SK-N-MC (cell line): Measurements from ENCODE around the gene THOP1.
"Not testable (repeated sequence)": the region's sequence is repeated elsewhere in the genome, so short reads cannot be mapped to it uniquely, and the experiment has no call there.

ENCODE experiments used
- DNase-seq: peaks from one replicate; pipeline ENCODE4 v3.0.0-alpha.2; 2011; ENCODE audit warnings: low read depth, low spot score
- H3K27ac ChIP-seq: fragments of 200-600 bp; sonication (generic); 2 replicates; pipeline ENCODE4 v1.5.1; 2016; ENCODE audit warnings: mixed run types
- H3K36me3 ChIP-seq: fragments of 200-600 bp; sonication (generic); 2 replicates; pipeline ENCODE4 v1.6.1; 2017; ENCODE audit warnings: antibody characterized with exemption, low read length, mixed read lengths; ENCODE audit not compliant: insufficient read depth
- H3K4me3 ChIP-seq: fragments of 200-600 bp; sonication (generic); 2 replicates; pipeline ENCODE4 v1.5.1; 2016
- H3K9ac ChIP-seq: fragments of 200-600 bp; sonication (generic); 2 replicates; pipeline ENCODE4 v1.8.0; 2017; ENCODE audit warnings: mixed run types, mixed read lengths; ENCODE audit not compliant: insufficient read length
- H3K9me3 ChIP-seq: fragments of 200-600 bp; sonication (generic); 2 replicates; pipeline ENCODE4 v1.6.1; 2017; ENCODE audit warnings: low read depth, mild to moderate bottlenecking, antibody characterized with exemption, low read length, moderate library complexity, mixed read lengths
- EZH2 ChIP-seq: fragments of 200-600 bp; sonication (generic); IDR thresholded peaks from one replicate; pipeline ENCODE4 v1.6.1; 2017; ENCODE audit warnings: antibody characterized with exemption
- FOXP2 ChIP-seq: optimal IDR thresholded peaks from 2 replicates; pipeline ENCODE3; 2011; ENCODE audit warnings: mild to moderate bottlenecking, moderate library complexity; ENCODE audit not compliant: insufficient read depth; ENCODE audit errors: extremely low read length, control extremely low read depth
- POLR2AphosphoS5 ChIP-seq: IDR thresholded peaks from 2 replicates; pipeline ENCODE4 v1.6.1; 2012; ENCODE audit warnings: mild to moderate bottlenecking, low read depth, low read length, borderline replicate concordance

THOP1 gene

GRCh38 chr19:2812414-2813234 lies 27.3 kb downstream of the THOP1 start:
- Histone ChIP-seq H3K9me3 (no peaks in the 10 kb centered on the region), H3K27ac (no peak overlapping the region), H3K4me3 (no peak overlapping the region), H3K36me3 (peaks cover 21% of the 10 kb centered on the region; the same call in 1 of the 2 replicates), H3K9ac (no peak overlapping the region)
- TF ChIP-seq FOXP2: no peak
- TF ChIP-seq POLR2AphosphoS5: no peak
- no peak for TF ChIP-seq EZH2
- no peak for DNase-seq

DNA sequence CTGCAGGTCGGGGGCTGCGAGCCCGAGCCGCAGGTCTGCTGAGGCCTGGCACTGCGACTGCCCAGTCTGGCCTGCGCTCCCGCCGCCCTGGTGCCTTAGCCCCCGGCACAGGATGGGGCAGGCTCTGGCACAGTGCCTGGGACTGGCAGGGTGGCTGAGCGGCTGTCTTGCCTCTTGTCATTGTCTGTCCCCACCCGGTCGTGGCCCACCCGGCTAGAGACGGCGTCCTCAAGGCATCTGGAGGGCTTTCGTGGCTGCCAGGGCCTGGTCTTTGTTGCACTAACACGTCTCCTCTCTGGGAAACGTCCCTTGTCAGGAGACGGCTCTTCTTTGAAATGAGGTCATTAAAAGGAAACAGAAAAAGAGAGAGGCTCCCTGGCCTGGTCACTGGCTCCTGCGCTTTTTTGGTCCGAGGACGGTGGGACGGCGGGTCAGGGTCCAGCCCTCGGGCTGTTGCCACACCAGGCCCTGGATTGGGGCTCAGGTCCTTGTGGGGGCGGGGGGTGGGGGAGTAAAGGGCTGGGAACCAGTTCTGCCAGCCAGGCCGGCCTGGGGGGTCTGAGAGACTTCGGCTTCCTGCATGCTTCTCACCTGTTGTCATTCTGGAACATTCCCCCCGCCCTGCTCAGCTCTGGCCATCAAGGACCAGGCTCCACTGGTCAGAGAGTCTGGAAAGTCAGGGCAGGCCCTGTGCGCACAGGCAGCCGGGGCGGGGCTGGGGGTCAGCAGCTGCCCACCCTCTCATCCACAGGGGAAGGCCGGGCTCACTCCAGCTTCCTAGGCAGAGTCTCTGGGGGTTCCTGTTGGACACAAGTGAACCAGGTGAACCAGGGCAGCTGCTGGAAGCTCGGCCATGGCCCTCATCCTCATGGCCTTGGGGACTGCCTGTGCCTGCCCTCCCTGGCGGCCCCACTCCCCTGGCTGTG lies 28.2 kb downstream of the THOP1 start:
- no peak for DNase-seq
- H3K36me3 ChIP-seq: peaks cover 16% of the 10 kb centered on the region; the same call in 1 of the 2 replicates
- no peak overlapping the region for H3K9ac ChIP-seq
- H3K27ac ChIP-seq: no peak overlapping the region
- no peak overlapping the region for H3K4me3 ChIP-seq
- no peak for TF ChIP-seq POLR2AphosphoS5
- TF ChIP-seq EZH2: no peak
- no peak for TF ChIP-seq FOXP2
- H3K9me3 ChIP-seq: no peaks in the 10 kb centered on the region

DNA sequence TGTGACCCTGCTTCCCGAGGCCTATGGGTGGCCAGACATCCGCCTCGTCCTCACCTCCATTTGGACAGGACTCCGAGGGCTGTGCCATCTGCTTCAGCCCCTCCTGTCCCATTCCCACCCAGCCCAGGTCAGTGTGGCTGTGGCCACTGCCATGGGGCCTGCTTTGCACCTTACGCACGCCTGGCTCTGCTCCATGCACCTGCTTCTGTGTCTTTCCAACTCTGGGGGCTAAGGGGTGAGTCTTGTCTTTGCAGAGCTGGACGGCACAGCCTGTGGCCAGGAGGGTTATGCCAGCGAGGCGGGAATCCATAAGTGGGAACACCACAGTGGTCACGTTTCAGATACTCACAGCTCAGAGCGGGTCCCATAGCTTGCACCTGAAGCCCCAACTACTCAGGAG lies 29.1 kb downstream of the THOP1 start:
- Histone ChIP-seq H3K36me3 (peaks cover 10% of the 10 kb centered on the region; the same call in 1 of the 2 replicates), H3K9ac (no peak overlapping the region), H3K4me3 (no peak overlapping the region), H3K27ac (no peak overlapping the region), H3K9me3 (no peaks in the 10 kb centered on the region)
- TF ChIP-seq EZH2: no peak
- no peak for TF ChIP-seq FOXP2
- TF ChIP-seq POLR2AphosphoS5: no peak
- no peak for DNase-seq

DNA sequence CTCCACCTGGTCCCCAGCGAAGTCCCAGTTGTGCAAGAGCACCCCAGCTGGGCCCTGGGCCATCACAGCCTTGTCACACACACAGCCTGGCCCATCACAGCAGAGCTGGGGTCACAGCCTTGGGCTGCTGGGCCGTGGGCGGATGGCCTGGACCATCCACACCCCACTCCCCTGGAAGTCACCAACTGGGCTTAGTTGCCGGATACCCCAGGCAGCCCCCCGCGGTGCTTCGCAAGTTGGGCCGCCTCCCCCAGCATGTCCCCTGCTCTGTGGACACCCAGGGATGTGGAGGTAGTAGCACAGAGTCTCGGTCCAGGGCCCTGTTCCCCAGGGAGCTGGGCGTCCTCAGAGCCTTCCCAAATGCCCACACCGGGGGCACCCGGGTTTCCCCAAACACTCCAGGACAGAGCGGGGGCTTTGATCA lies 29.9 kb downstream of the THOP1 start:
- H3K9me3 ChIP-seq: no peaks in the 10 kb centered on the region
- no peak overlapping the region for H3K4me3 ChIP-seq
- no peak for DNase-seq
- no peak overlapping the region for H3K9ac ChIP-seq
- peaks cover 6% of the 10 kb centered on the region; the same call in 1 of the 2 replicates for H3K36me3 ChIP-seq
- TF ChIP-seq EZH2: no peak
- TF ChIP-seq FOXP2: no peak
- H3K27ac ChIP-seq: no peak overlapping the region

DNA sequence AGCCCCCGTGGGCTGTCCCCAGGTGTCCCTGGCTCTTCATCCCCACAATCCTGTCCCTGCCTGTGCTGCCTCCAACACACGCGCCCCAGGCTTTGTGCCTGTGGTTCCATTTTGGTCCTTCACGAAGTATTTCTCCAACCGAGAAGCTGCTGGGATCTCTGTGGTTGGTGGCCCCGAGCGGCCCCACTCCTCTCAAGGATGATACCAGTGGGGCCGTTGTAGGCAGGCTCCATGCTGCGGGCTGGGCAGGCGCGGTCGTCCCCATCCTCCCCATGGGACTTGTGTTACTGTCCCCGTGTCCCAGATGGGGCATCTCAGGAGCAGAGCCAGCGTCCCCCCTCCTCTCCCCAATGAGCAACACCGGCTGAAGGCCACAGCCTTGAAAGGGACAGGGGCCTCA lies 30.6 kb downstream of the THOP1 start:
- Histone ChIP-seq H3K36me3 (peaks cover 1% of the 10 kb centered on the region; the same call in 1 of the 2 replicates), H3K4me3 (no peak overlapping the region), H3K9ac (no peak overlapping the region), H3K9me3 (no peaks in the 10 kb centered on the region), H3K27ac (no peak overlapping the region)
- DNase-seq: no peak
- no peak for TF ChIP-seq EZH2
- TF ChIP-seq POLR2AphosphoS5: no peak
- TF ChIP-seq FOXP2: no peak

DNA sequence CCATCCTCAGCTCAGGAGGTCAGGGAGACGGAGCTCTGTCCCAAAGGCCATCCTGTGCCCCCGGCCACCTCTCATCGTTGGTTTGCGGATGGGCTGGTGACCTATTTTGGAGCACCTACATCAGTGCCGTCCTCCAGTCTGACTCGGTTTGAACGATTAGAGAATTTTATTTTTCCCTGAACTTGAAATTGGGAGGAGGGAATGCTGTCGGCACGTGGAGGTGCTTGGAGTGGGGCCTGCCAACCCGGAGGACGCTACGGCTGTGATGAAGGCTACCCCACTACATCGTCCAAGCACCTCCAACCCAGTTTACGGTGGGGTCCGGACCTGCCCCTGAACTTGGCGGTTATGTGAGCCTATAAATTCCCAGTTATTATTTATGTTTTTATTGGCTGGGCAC lies 31.3 kb downstream of the THOP1 start:
- Histone ChIP-seq H3K36me3 (no peaks in the 10 kb centered on the region; the same call in 1 of the 2 replicates), H3K27ac (no peak overlapping the region), H3K9me3 (no peaks in the 10 kb centered on the region), H3K9ac (no peak overlapping the region), H3K4me3 (no peak overlapping the region)
- TF ChIP-seq POLR2AphosphoS5 (no peak), FOXP2 (no peak), EZH2 (no peak)
- DNase-seq: no peak

GRCh38 chr19:2817237-2817829 lies 32.0 kb downstream of the THOP1 start:
- H3K9me3 ChIP-seq, H3K4me3 ChIP-seq, H3K9ac ChIP-seq, DNase-seq, H3K36me3 ChIP-seq, H3K27ac ChIP-seq: not testable (repeated sequence)

GRCh38 chr19:2819540-2820111 lies 34.3 kb downstream of the THOP1 start, which contains the start of gene ZNF554:
TSS of gene ZNF554 (plus strand) at chr19:2819868. CDS start at chr19:2820072, 204 bp downstream.
- Histone ChIP-seq H3K4me3 (peak within 1 kb of the TSS; percentile 89), H3K27ac (no peak within 1 kb of the TSS)

More at GRCh38 chr19:2819540-2820111, 34.3 kb downstream of the THOP1 start, which contains the start of gene ZNF554:
- TF ChIP-seq FOXP2: no peak
- TF ChIP-seq POLR2AphosphoS5: peak; percentile 77
- TF ChIP-seq EZH2: no peak
- DNase-seq: peak; percentile 78
- Histone ChIP-seq H3K36me3 (no peaks in the 10 kb centered on the region), H3K9ac (peak within 1 kb of the TSS; percentile 82), H3K9me3 (no peaks in the 10 kb centered on the region)
